DND-41 (cell line): ENCODE data around the gene PACS2.
"Not testable (repeated sequence)": the region's sequence is repeated elsewhere in the genome, so short reads cannot be mapped to it uniquely, and the experiment has no call there.

Experiments
- ATAC-seq: fragments of 200-7000 bp; cut with Tn5 transposase; 3 replicates; pipeline ENCODE4 v1.9.1; 2021; ENCODE audit warnings: low read depth; ENCODE audit not compliant: insufficient read depth
- DNase-seq: peaks from one replicate; pipeline ENCODE4 v3.0.0-alpha.2; 2020
- H2AFZ ChIP-seq: 2 replicates; pipeline ENCODE4 v1.6.0; 2012; ENCODE audit warnings: low read depth, low read length
- H3K27ac ChIP-seq: 2 replicates; pipeline ENCODE4 v1.5.1; 2012; ENCODE audit warnings: low read length, inconsistent platforms
- H3K27me3 ChIP-seq: fragments of 200-600 bp; sonication (generic); 2 replicates; pipeline ENCODE4 v1.6.0; 2012; ENCODE audit warnings: low read length, mild to moderate bottlenecking, inconsistent platforms; ENCODE audit not compliant: insufficient read depth, poor library complexity
- H3K36me3 ChIP-seq: 2 replicates; pipeline ENCODE4 v1.5.1; 2012; ENCODE audit warnings: low read length, inconsistent platforms; ENCODE audit not compliant: insufficient read depth
- H3K4me1 ChIP-seq: 2 replicates; pipeline ENCODE4 v1.5.1; 2012; ENCODE audit warnings: mild to moderate bottlenecking, low read length; ENCODE audit not compliant: insufficient read depth
- H3K4me2 ChIP-seq: 2 replicates; pipeline ENCODE4 v1.6.0; 2012; ENCODE audit warnings: mild to moderate bottlenecking, moderate library complexity, low read length, inconsistent platforms; ENCODE audit not compliant: insufficient read depth
- H3K4me3 ChIP-seq, 2 experiments: fragments of 200-600 bp in 1 of 2; shearing (Covaris generic) in 1 of 2; 2 replicates each; pipeline ENCODE4 v1.5.1; 2012 to 2016; ENCODE audit warnings: inconsistent platforms in 2 of 2, low read length in 2 of 2, mild to moderate bottlenecking in 2 of 2, low read depth in 1 of 2, moderate library complexity in 1 of 2
- H3K79me2 ChIP-seq: 2 replicates; pipeline ENCODE4 v1.6.0; 2012; ENCODE audit warnings: low read length, inconsistent platforms; ENCODE audit not compliant: insufficient read depth
- H3K9ac ChIP-seq: 2 replicates; pipeline ENCODE4 v1.6.0; 2012; ENCODE audit warnings: low read depth, mild to moderate bottlenecking, inconsistent platforms, low read length, moderate library complexity
- H3K9me3 ChIP-seq: 2 replicates; pipeline ENCODE4 v1.5.1; 2012; ENCODE audit warnings: low read length, moderate library complexity, mild to moderate bottlenecking, inconsistent platforms; ENCODE audit not compliant: insufficient read depth, severe bottlenecking
- H4K20me1 ChIP-seq: 2 replicates; pipeline ENCODE4 v1.6.0; 2012; ENCODE audit warnings: low read length; ENCODE audit not compliant: insufficient read depth
- CTCF ChIP-seq: IDR thresholded peaks from 2 replicates; pipeline ENCODE4 v1.5.1; 2012; ENCODE audit warnings: borderline replicate concordance, low read length, moderate library complexity, mild to moderate bottlenecking; ENCODE audit not compliant: poor library complexity, severe bottlenecking; ENCODE audit errors: extremely low read depth
- EZH2 ChIP-seq: IDR thresholded peaks from 3 replicates; pipeline ENCODE4 v1.6.1; 2012; ENCODE audit warnings: borderline replicate concordance, low read depth, mild to moderate bottlenecking, moderate library complexity, low read length, inconsistent platforms; ENCODE audit not compliant: severe bottlenecking

The PACS2 gene

DNA sequence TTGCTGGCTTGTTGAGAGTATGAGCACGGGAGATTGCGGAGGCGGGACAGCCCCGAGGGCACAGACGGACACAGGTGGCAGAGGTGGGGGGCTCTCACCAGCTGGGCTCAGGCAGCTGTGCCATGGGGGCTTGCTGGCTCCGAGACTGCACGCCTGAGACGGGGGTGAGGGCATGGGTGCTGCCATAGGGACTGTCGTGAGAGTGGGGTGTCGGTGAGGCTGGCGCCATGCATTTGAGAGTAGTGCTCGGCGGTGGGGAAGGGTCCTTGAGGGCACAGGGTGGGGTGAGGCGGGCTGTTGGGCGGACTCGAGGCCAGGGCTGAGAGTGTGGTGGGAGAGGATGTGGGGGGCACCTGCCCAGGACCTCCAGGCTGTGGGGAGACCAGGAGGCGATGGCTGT is 43.1 kb downstream of the PACS2 start:
- no peak for TF ChIP-seq EZH2
- no peak for TF ChIP-seq CTCF
- no peak overlapping the region for H3K9ac ChIP-seq
- no peaks in the 10 kb centered on the region for H3K79me2 ChIP-seq
- no peaks in the 10 kb centered on the region for H3K4me1 ChIP-seq
- H3K27me3 ChIP-seq, result no peaks in the 10 kb centered on the region
- DNase-seq (no peak), ATAC-seq (no peak)
- peaks cover 28% of the 10 kb centered on the region for H3K36me3 ChIP-seq
- peaks cover 6% of the 10 kb centered on the region; the same call in 1 of the 2 replicates for H4K20me1 ChIP-seq
- H3K4me3 ChIP-seq, result no peak overlapping the region
- no peak overlapping the region for H3K4me2 ChIP-seq
- H2AFZ ChIP-seq, result no peak overlapping the region
- H3K27ac ChIP-seq, result no peak overlapping the region
- H3K9me3 ChIP-seq, result no peaks in the 10 kb centered on the region

DNA sequence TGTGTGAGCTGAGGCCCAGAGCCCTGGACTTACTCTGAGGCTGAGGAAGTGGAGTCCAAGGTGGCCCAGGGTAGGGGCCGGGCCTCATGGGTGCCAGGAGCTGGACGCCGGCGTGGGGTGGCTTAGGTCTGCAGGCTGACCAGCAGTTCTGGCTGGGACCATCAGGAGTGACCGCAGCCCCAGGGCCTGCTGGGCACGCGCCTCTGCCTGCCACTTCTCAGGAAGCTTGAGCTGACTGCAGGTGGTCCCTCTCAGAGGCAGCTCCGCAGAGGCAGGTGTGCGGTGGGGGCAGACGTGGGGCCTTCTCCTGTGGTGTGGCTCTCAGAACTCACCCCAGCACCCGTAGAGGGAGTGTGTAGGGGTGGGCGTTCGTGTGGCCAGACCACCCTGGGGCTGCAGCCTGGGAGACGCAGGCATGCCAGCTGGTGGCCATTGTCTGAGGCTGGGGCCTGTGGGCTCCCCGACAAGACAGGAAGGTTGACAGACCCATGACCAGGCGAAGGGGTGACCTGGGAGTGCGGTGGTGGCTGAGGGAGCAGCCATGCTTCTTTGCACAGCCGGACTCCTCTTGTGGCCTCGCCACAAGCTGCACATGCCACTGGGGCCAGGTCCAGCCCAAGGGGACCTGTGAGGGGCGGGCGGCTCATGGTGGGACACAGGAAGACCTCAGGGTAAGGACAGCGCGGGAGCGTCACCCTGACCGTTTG is 43.7 kb downstream of the PACS2 start:
- Histone ChIP-seq H3K9ac (no peak overlapping the region), H4K20me1 (peaks cover 7% of the 10 kb centered on the region; the same call in 1 of the 2 replicates), H3K79me2 (no peaks in the 10 kb centered on the region), H3K27ac (no peak overlapping the region), H3K4me1 (no peaks in the 10 kb centered on the region), H3K4me3 (no peak overlapping the region), H2AFZ (no peak overlapping the region), H3K27me3 (no peaks in the 10 kb centered on the region), H3K36me3 (peaks cover 28% of the 10 kb centered on the region), H3K4me2 (no peak overlapping the region), H3K9me3 (no peaks in the 10 kb centered on the region)
- no peak for DNase-seq
- no peak for ATAC-seq
- TF ChIP-seq EZH2 (no peak), CTCF (no peak)

GRCh38 chr14:105358943-105359342 is 44.4 kb downstream of the PACS2 start:
- DNase-seq, result no peak
- no peak for ATAC-seq
- H3K27ac ChIP-seq, result no peak overlapping the region
- no peaks in the 10 kb centered on the region for H3K4me1 ChIP-seq
- H3K9me3 ChIP-seq, result no peaks in the 10 kb centered on the region
- H4K20me1 ChIP-seq, result peaks cover 13% of the 10 kb centered on the region
- H3K9ac ChIP-seq, result no peak overlapping the region
- H3K36me3 ChIP-seq, result peaks cover 28% of the 10 kb centered on the region
- no peak for TF ChIP-seq CTCF
- no peak for TF ChIP-seq EZH2
- no peak overlapping the region for H3K4me3 ChIP-seq
- no peak overlapping the region for H3K4me2 ChIP-seq
- no peaks in the 10 kb centered on the region for H3K27me3 ChIP-seq
- H3K79me2 ChIP-seq, result no peaks in the 10 kb centered on the region
- no peak overlapping the region for H2AFZ ChIP-seq

DNA sequence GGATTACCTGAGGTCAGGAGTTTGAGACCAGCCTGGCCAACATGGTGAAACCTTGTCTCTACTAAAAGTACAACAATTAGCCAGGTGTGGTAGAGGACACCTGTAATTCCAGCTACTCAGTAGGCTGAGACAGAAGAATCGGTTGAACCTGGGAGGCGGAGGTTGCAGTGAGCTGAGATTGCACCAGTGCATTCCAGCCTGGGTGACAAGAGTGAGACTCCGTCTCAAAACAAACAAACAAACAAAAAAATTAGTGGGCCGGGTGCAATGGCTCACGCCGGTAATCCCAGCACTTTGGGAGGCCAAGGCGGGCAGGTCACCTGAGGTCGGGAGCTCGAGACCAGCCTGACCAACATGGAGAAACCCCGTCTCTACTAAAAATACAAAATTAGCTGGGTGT is 46.9 kb downstream of the PACS2 start:
- not testable (repeated sequence) for H3K27ac ChIP-seq, H2AFZ ChIP-seq, ATAC-seq

More for the DNA sequence above, 46.9 kb downstream of the PACS2 start:
- Histone ChIP-seq H3K36me3 (peaks cover 11% of the 10 kb centered on the region), H3K4me1 (peaks cover 15% of the 10 kb centered on the region), H4K20me1 (peaks cover 13% of the 10 kb centered on the region)
- not testable (repeated sequence) for H3K79me2 ChIP-seq, H3K9ac ChIP-seq, H3K4me3 ChIP-seq, H3K27me3 ChIP-seq, DNase-seq, H3K4me2 ChIP-seq, H3K9me3 ChIP-seq
